LNCAP (cell line): ENCODE results near the gene MYCBP2.

ENCODE experiments used
- CTCF ChIP-seq: fragments of 450-650 bp; IDR thresholded peaks from 2 replicates; pipeline ENCODE4 v1.5.1; 2017; ENCODE audit warnings: mild to moderate bottlenecking

The MYCBP2 gene

GRCh38 chr13:77001963-77002587 is 324.8 kb downstream of the MYCBP2 start:
- no peak for TF ChIP-seq CTCF

- TF ChIP-seq CTCF = no peak
These were observed 325.4 kb downstream of the MYCBP2 start for GRCh38 chr13:77001540-77001939.

- TF ChIP-seq CTCF = no peak
These were observed 326.4 kb downstream of the MYCBP2 start for GRCh38 chr13:77000475-77000874.
